ENCODE measurements around the gene MEGF9.

- TF ChIP-seq CTCF (conservative IDR thresholded peaks at IDR 0.05) (no peak), ZFX (IDR thresholded peaks at IDR 0.05) (no peak)
Measured at GRCh38 chr9:120654272-120654671, 60.0 kb downstream of the MEGF9 start.

Data from C4-2B (cell line).